Activated T-helper 17 cell treated with anti-CD3 and anti-CD28 coated beads, Interleukin-2, amount 50 U/mL, for 72 hours (primary cell): ENCODE data around the gene INPP5A. TPM values are rescaled to one million over a fixed set of nuclear protein-coding genes. Genes with fewer than 3 reads are reported as not detected.

Experiments used
- ATAC-seq: fragments of 150-1000 bp; cut with Tn5 transposase; replicated peaks from 2 replicates; pipeline ENCODE4 v1.10.0; 2021; ENCODE audit warnings: mild to moderate bottlenecking, moderate library complexity
- H3K27ac Mint-ChIP-seq: one replicate; pipeline ENCODE4 v1.8.0; 2022; ENCODE audit warnings: mixed read lengths
- H3K27me3 Mint-ChIP-seq: one replicate; pipeline ENCODE4 v1.8.0; 2022; ENCODE audit warnings: mixed read lengths
- H3K36me3 Mint-ChIP-seq: one replicate; pipeline ENCODE4 v1.8.0; 2022; ENCODE audit warnings: low read depth, mild to moderate bottlenecking, mixed read lengths
- H3K4me1 Mint-ChIP-seq: one replicate; pipeline ENCODE4 v1.8.0; 2022; ENCODE audit warnings: mixed read lengths
- H3K4me3 Mint-ChIP-seq: one replicate; pipeline ENCODE4 v1.8.0; 2022; ENCODE audit warnings: mild to moderate bottlenecking, mixed read lengths
- H3K9me3 Mint-ChIP-seq: one replicate; pipeline ENCODE4 v1.8.0; 2022; ENCODE audit warnings: mixed read lengths
- total RNA-seq, 2 donors: library from RNA; stranded (reverse); gene quantifications; one replicate each; pipeline ENCODE4 v1.2.3, GENCODE V29; 2022

The INPP5A gene
- total RNA-seq, 2 donors from 2014 or later, result 4.3 to 5.6 TPM

- peak; percentile 51 for ATAC-seq
- Mint-ChIP-seq H3K4me3 (no peak overlapping the region), H3K27me3 (no peaks in the 10 kb centered on the region), H3K9me3 (no peaks in the 10 kb centered on the region), H3K4me1 (peaks cover 5% of the 10 kb centered on the region), H3K36me3 (peaks cover 13% of the 10 kb centered on the region), H3K27ac (no peak overlapping the region)
These were observed 117.4 kb downstream of the INPP5A start for GRCh38 chr10:132654708-132655661.

- H3K27ac Mint-ChIP-seq, result no peak overlapping the region
- no peaks in the 10 kb centered on the region for H3K9me3 Mint-ChIP-seq
- peaks cover 5% of the 10 kb centered on the region for H3K4me1 Mint-ChIP-seq
- ATAC-seq, result no peak
- no peaks in the 10 kb centered on the region for H3K27me3 Mint-ChIP-seq
- peaks cover 21% of the 10 kb centered on the region for H3K36me3 Mint-ChIP-seq
- no peak overlapping the region for H3K4me3 Mint-ChIP-seq
These were observed 118.1 kb downstream of the INPP5A start for GRCh38 chr10:132655735-132656134.

GRCh38 chr10:132656283-132657126 lies 118.9 kb downstream of the INPP5A start:
- Mint-ChIP-seq H3K4me3 (no peak overlapping the region), H3K27ac (no peak overlapping the region), H3K9me3 (no peaks in the 10 kb centered on the region), H3K36me3 (peaks cover 21% of the 10 kb centered on the region), H3K4me1 (peaks cover 5% of the 10 kb centered on the region), H3K27me3 (no peaks in the 10 kb centered on the region)
- no peak for ATAC-seq

GRCh38 chr10:132657127-132657706 lies 119.6 kb downstream of the INPP5A start:
- peaks cover 17% of the 10 kb centered on the region for H3K36me3 Mint-ChIP-seq
- H3K4me1 Mint-ChIP-seq, result peaks cover 5% of the 10 kb centered on the region
- H3K4me3 Mint-ChIP-seq, result no peak overlapping the region
- ATAC-seq, result no peak
- H3K27me3 Mint-ChIP-seq, result no peaks in the 10 kb centered on the region
- H3K9me3 Mint-ChIP-seq, result no peaks in the 10 kb centered on the region
- no peak overlapping the region for H3K27ac Mint-ChIP-seq

- no peaks in the 10 kb centered on the region for H3K9me3 Mint-ChIP-seq
- ATAC-seq, result no peak
- peaks cover 12% of the 10 kb centered on the region for H3K36me3 Mint-ChIP-seq
- peaks cover 5% of the 10 kb centered on the region for H3K4me1 Mint-ChIP-seq
- H3K4me3 Mint-ChIP-seq, result no peak overlapping the region
- no peak overlapping the region for H3K27ac Mint-ChIP-seq
- H3K27me3 Mint-ChIP-seq, result no peaks in the 10 kb centered on the region
These were observed 120.2 kb downstream of the INPP5A start for GRCh38 chr10:132657748-132658147.

GRCh38 chr10:132658546-132659205 lies 121.1 kb downstream of the INPP5A start:
- H3K27ac Mint-ChIP-seq, result no peak overlapping the region
- no peaks in the 10 kb centered on the region for H3K9me3 Mint-ChIP-seq
- peaks cover 5% of the 10 kb centered on the region for H3K4me1 Mint-ChIP-seq
- H3K27me3 Mint-ChIP-seq, result no peaks in the 10 kb centered on the region
- H3K36me3 Mint-ChIP-seq, result peaks cover 12% of the 10 kb centered on the region
- no peak overlapping the region for H3K4me3 Mint-ChIP-seq
- ATAC-seq, result no peak

GRCh38 chr10:132659206-132660091 lies 121.9 kb downstream of the INPP5A start:
- H3K36me3 Mint-ChIP-seq, result peaks cover 12% of the 10 kb centered on the region
- H3K4me3 Mint-ChIP-seq, result no peak overlapping the region
- no peaks in the 10 kb centered on the region for H3K27me3 Mint-ChIP-seq
- no peak overlapping the region for H3K27ac Mint-ChIP-seq
- no peaks in the 10 kb centered on the region for H3K9me3 Mint-ChIP-seq
- H3K4me1 Mint-ChIP-seq, result peaks cover 5% of the 10 kb centered on the region
- no peak for ATAC-seq

GRCh38 chr10:132660385-132660784 lies 122.8 kb downstream of the INPP5A start:
- Mint-ChIP-seq H3K4me3 (no peak overlapping the region), H3K4me1 (no peaks in the 10 kb centered on the region), H3K27me3 (no peaks in the 10 kb centered on the region), H3K27ac (peak overlapping the region; percentile 34), H3K36me3 (peaks cover 12% of the 10 kb centered on the region), H3K9me3 (no peaks in the 10 kb centered on the region)
- no peak for ATAC-seq

- Mint-ChIP-seq H3K27ac (no peak overlapping the region), H3K4me1 (peaks cover 11% of the 10 kb centered on the region), H3K36me3 (peaks cover 18% of the 10 kb centered on the region), H3K27me3 (no peaks in the 10 kb centered on the region), H3K4me3 (no peak overlapping the region), H3K9me3 (no peaks in the 10 kb centered on the region)
- no peak for ATAC-seq
These were observed 124.8 kb downstream of the INPP5A start for GRCh38 chr10:132662186-132662920.

GRCh38 chr10:132663666-132664365 lies 126.2 kb downstream of the INPP5A start:
- Mint-ChIP-seq H3K4me1 (peaks cover 11% of the 10 kb centered on the region), H3K36me3 (peaks cover 18% of the 10 kb centered on the region), H3K9me3 (no peaks in the 10 kb centered on the region), H3K27me3 (no peaks in the 10 kb centered on the region), H3K4me3 (no peak overlapping the region), H3K27ac (no peak overlapping the region)
- no peak for ATAC-seq

- Mint-ChIP-seq H3K9me3 (no peaks in the 10 kb centered on the region), H3K36me3 (peaks cover 18% of the 10 kb centered on the region), H3K27ac (no peak overlapping the region), H3K27me3 (no peaks in the 10 kb centered on the region), H3K4me1 (peaks cover 11% of the 10 kb centered on the region), H3K4me3 (no peak overlapping the region)
- ATAC-seq, result no peak
These were observed 126.8 kb downstream of the INPP5A start for GRCh38 chr10:132664407-132664806.

- Mint-ChIP-seq H3K9me3 (no peaks in the 10 kb centered on the region), H3K27ac (no peak overlapping the region)
- no peak for ATAC-seq
These were observed 127.3 kb downstream of the INPP5A start for GRCh38 chr10:132664883-132665282.

More at GRCh38 chr10:132664883-132665282, 127.3 kb downstream of the INPP5A start:
- no peak overlapping the region for H3K4me3 Mint-ChIP-seq
- H3K36me3 Mint-ChIP-seq, result peaks cover 15% of the 10 kb centered on the region
- H3K4me1 Mint-ChIP-seq, result peaks cover 11% of the 10 kb centered on the region
- H3K27me3 Mint-ChIP-seq, result no peaks in the 10 kb centered on the region
